AG10803 (cell line): Measurements from ENCODE around the gene CTTN.

Experiments used
- DNase-seq: peaks from one replicate; pipeline ENCODE4 v3.0.0; 2010; ENCODE audit warnings: low read depth
- H3K4me3 ChIP-seq: 2 replicates; pipeline ENCODE4 v1.5.1; 2011; ENCODE audit warnings: mild to moderate bottlenecking, low read length, control low read depth
- TF ChIP-seq, protein P1 (sequence below): conservative IDR thresholded peaks from 2 replicates; pipeline ENCODE4 v1.5.1; 2011; ENCODE audit warnings: mild to moderate bottlenecking, low read length, control low read depth, inconsistent platforms

Gene CTTN

DNA sequence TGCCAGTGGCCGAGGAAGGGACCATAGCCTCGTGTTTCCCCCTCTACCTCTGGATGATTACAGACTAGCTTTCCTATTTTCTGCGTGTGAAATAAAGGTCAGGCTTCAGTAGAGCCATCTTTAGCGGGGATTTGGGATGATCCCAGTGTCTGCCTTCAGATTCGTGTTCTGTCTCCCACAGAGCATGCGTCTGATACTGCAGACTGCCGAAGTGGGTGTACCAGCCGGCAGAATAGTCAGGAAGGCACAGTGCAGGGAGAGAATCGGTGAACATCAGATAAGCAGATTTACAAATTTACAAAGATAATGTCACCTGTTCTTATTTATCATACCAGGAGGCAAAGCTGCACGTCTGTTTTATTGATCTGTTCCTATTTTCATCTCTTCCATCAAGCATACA is 11.1 kb downstream of the CTTN start:
- no peak overlapping the region for H3K4me3 ChIP-seq
- TF ChIP-seq, protein P1, sequence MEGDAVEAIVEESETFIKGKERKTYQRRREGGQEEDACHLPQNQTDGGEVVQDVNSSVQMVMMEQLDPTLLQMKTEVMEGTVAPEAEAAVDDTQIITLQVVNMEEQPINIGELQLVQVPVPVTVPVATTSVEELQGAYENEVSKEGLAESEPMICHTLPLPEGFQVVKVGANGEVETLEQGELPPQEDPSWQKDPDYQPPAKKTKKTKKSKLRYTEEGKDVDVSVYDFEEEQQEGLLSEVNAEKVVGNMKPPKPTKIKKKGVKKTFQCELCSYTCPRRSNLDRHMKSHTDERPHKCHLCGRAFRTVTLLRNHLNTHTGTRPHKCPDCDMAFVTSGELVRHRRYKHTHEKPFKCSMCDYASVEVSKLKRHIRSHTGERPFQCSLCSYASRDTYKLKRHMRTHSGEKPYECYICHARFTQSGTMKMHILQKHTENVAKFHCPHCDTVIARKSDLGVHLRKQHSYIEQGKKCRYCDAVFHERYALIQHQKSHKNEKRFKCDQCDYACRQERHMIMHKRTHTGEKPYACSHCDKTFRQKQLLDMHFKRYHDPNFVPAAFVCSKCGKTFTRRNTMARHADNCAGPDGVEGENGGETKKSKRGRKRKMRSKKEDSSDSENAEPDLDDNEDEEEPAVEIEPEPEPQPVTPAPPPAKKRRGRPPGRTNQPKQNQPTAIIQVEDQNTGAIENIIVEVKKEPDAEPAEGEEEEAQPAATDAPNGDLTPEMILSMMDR, result no peak
- DNase-seq, result no peak

DNA sequence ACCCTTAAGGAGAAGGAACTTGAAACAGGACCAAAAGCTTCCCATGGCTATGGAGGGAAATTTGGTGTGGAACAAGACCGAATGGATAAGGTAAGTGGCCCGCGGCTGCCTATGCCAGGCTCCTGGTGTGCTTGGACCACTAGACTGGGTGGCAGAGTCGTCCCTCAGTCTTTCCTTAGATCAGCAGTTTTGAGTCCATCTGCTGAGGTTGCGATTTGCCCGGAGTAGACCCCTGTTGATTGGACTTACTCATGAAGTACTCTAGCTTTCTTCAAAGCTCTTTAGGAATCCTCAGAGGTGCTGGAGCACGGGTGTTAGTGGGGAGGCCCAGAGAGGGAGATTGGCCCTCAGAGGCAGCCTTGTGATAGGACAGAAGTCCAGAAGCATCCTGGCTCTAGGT is 11.5 kb downstream of the CTTN start:
- H3K4me3 ChIP-seq, result no peak overlapping the region
- TF ChIP-seq, protein P1, result no peak
- DNase-seq, result no peak

GRCh38 chr11:70410276-70411205 is 12.2 kb downstream of the CTTN start:
- no peak overlapping the region for H3K4me3 ChIP-seq
- TF ChIP-seq, protein P1, result no peak

GRCh38 chr11:70411713-70412452 is 13.6 kb downstream of the CTTN start:
- TF ChIP-seq, protein P1, result no peak
- DNase-seq, result no peak
- no peak overlapping the region for H3K4me3 ChIP-seq

More at GRCh38 chr11:70410276-70411205, 12.2 kb downstream of the CTTN start:
- no peak for DNase-seq

DNA sequence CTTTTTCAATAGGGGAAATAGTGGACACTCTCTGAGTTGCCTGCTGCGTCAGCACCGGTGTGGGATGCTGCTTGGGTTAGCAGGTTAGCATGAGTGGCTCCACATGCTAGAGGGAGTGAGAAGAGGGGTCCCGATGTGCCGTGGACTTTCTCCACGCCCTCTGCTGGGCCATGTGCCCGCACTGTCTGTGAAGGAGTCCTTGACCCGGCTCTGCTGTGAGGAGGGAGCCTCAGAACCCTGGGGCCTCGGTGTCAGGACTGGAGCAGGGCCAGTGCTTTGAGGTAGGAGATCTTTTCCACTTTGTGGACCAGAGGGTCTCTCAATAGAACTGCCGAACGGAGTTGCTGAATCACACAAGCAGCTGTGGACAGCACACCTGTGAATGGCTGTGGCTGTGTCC is 14.8 kb downstream of the CTTN start:
- H3K4me3 ChIP-seq, result no peak overlapping the region
- DNase-seq, result no peak
- TF ChIP-seq, protein P1, result no peak

DNA sequence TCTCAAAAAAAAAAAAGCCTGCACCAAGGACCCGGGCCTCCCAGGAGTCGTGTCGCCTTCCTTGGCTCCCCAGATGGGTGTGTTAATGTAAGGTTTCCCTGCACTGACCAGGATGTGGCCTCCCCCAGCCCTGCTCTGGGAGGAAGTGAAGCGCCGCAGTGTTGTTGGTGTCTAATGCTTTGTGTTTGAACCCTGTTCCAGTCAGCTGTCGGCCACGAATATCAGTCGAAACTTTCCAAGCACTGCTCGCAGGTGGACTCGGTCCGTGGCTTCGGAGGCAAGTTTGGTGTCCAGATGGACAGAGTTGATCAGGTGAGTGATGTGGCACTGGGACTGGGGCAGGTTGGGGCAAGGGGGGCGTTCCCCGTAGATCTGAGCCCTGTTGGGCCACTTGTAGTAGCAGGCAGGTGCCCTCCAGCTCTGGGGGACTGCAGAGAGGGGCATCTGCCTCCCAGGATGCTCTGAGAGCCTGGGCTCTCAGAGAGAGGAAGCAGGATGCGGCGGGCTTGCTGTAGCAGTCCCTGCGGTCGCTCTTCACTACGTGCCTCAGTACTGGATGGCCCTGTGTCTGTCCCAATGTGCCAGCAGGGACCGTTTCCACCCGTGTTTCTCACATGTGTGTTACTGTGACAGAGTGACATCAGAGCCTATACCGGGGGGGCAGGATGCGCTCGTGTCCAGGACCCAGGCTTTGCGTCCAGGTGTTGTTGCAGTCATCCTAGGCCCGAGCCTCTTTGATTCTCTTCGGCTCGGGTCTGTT is 16.2 kb downstream of the CTTN start:
- no peak overlapping the region for H3K4me3 ChIP-seq
- TF ChIP-seq, protein P1, result no peak
- DNase-seq, result no peak
